IMR-90 (cell line): ENCODE measurements around the gene KIAA1586. TPM values are rescaled to one million over a fixed set of nuclear protein-coding genes. Genes with fewer than 3 reads are reported as not detected.

Experiments
- ATAC-seq: fragments of 200-7000 bp; cut with Tn5 transposase; 2 replicates; pipeline ENCODE4 v1.9.1; 2020; ENCODE audit warnings: low read depth, mild to moderate bottlenecking, moderate library complexity
- BruUV-seq: library from RNA; stranded (reverse); fragments of 400-500 nt; replicated peaks from 2 replicates; lab custom pipeline; 2021; lab: Mats Ljungman, UMichigan
- CTCF ChIA-PET: fragments of 300-600 bp; formaldehyde crosslinking; extraction: SDS; loops from one replicate; lab custom pipeline; 2021; ENCODE audit warnings: antibody characterized with exemption; lab: Yijun Ruan, JAX
- POLR2A ChIA-PET: fragments of 300-600 bp; sonication (Branson Sonifier 250); formaldehyde crosslinking; loops from one replicate; lab custom pipeline; 2022; ENCODE audit warnings: antibody characterized with exemption; ENCODE audit not compliant: unreplicated experiment; lab: Charles Lee
- DNase-seq: peaks from one replicate; pipeline ENCODE4 v3.0.0; 2013
- H2AFZ ChIP-seq: replicated peaks from 2 replicates; pipeline ENCODE3; 2013; ENCODE audit warnings: low read length, mild to moderate bottlenecking; ENCODE audit not compliant: poor library complexity
- H2AK5ac ChIP-seq: 2 replicates; pipeline ENCODE4 v1.6.1; 2013; ENCODE audit warnings: low read depth, low read length, inconsistent platforms
- H2AK9ac ChIP-seq: replicated peaks from 2 replicates; pipeline ENCODE3; 2013; ENCODE audit warnings: mild to moderate bottlenecking, low read depth, low read length, moderate library complexity; ENCODE audit not compliant: poor library complexity
- H2BK120ac ChIP-seq: 2 replicates; pipeline ENCODE4 v1.6.1; 2013; ENCODE audit warnings: low read depth, low read length, inconsistent platforms
- H2BK15ac ChIP-seq: 3 replicates; pipeline ENCODE4 v1.6.1; 2013; ENCODE audit warnings: low read depth, low read length, inconsistent platforms
- H2BK20ac ChIP-seq: 2 replicates; pipeline ENCODE4 v1.6.1; 2013; ENCODE audit warnings: low read depth, mild to moderate bottlenecking, inconsistent platforms, low read length, moderate library complexity
- H2BK5ac ChIP-seq: 2 replicates; pipeline ENCODE4 v1.6.1; 2013; ENCODE audit warnings: mild to moderate bottlenecking, low read depth, low read length, inconsistent platforms; ENCODE audit not compliant: poor library complexity, severe bottlenecking
- H3K14ac ChIP-seq: replicated peaks from 2 replicates; pipeline ENCODE4 v1.6.1; 2013; ENCODE audit warnings: low read depth, low read length, inconsistent platforms
- H3K18ac ChIP-seq: 2 replicates; pipeline ENCODE4 v1.6.1; 2013; ENCODE audit warnings: low read depth, low read length, control low read depth
- H3K23ac ChIP-seq: 2 replicates; pipeline ENCODE4 v1.6.1; 2013; ENCODE audit warnings: low read depth, low read length, inconsistent platforms
- H3K27ac ChIP-seq: 2 replicates; pipeline ENCODE4 v1.5.1; 2013; ENCODE audit warnings: mild to moderate bottlenecking, control low read depth, low read length; ENCODE audit not compliant: insufficient read depth
- H3K27me3 ChIP-seq: 2 replicates; pipeline ENCODE4 v1.6.1; 2013; ENCODE audit warnings: low read length; ENCODE audit not compliant: control insufficient read depth, insufficient read depth
- H3K36me3 ChIP-seq: 2 replicates; pipeline ENCODE4 v1.6.1; 2013; ENCODE audit warnings: low read length, mixed read lengths; ENCODE audit not compliant: control insufficient read depth, insufficient read depth
- H3K4ac ChIP-seq: 2 replicates; pipeline ENCODE4 v1.6.1; 2013; ENCODE audit warnings: low read depth, low read length, inconsistent platforms
- H3K4me1 ChIP-seq: 2 replicates; pipeline ENCODE4 v1.6.1; 2013; ENCODE audit warnings: low read length, mixed read lengths; ENCODE audit not compliant: control insufficient read depth, insufficient read depth
- H3K4me2 ChIP-seq: 2 replicates; pipeline ENCODE4 v1.6.1; 2013; ENCODE audit warnings: low read depth, mild to moderate bottlenecking, control low read depth, low read length, moderate library complexity
- H3K4me3 ChIP-seq: 2 replicates; pipeline ENCODE4 v1.5.1; 2013; ENCODE audit warnings: low read depth, mild to moderate bottlenecking, control low read depth, low read length, moderate library complexity; ENCODE audit not compliant: insufficient read depth
- H3K56ac ChIP-seq: 2 replicates; pipeline ENCODE4 v1.6.1; 2013; ENCODE audit warnings: low read length, inconsistent platforms; ENCODE audit not compliant: insufficient read depth; ENCODE audit errors: extremely low read depth
- H3K79me1 ChIP-seq, 2 experiments: 2 replicates each; pipeline ENCODE4 v1.6.1; 2013; ENCODE audit warnings: low read length in 2 of 2, inconsistent platforms in 1 of 2, low read depth in 1 of 2
- H3K9ac ChIP-seq: 2 replicates; pipeline ENCODE4 v1.6.1; 2013; ENCODE audit warnings: low read depth, low read length, control low read depth
- H3K9me1 ChIP-seq: 2 replicates; pipeline ENCODE4 v1.6.1; 2013; ENCODE audit warnings: low read length, inconsistent platforms; ENCODE audit not compliant: insufficient read depth
- H3K9me3 ChIP-seq: 2 replicates; pipeline ENCODE4 v1.6.1; 2013; ENCODE audit warnings: low read length; ENCODE audit not compliant: control insufficient read depth, insufficient read depth
- H4K20me1 ChIP-seq: 2 replicates; pipeline ENCODE4 v1.6.1; 2013; ENCODE audit warnings: low read length, inconsistent platforms; ENCODE audit not compliant: insufficient read depth
- H4K5ac ChIP-seq: 2 replicates; pipeline ENCODE4 v1.6.1; 2013; ENCODE audit warnings: mild to moderate bottlenecking, low read depth, low read length, control low read depth
- H4K8ac ChIP-seq, 2 experiments: 2 replicates each; pipeline ENCODE4 v1.6.1; 2013; ENCODE audit warnings: low read depth in 2 of 2, low read length in 2 of 2, control low read depth in 1 of 2, inconsistent platforms in 1 of 2
- H4K91ac ChIP-seq: 2 replicates; pipeline ENCODE4 v1.6.1; 2013; ENCODE audit warnings: low read depth, low read length, inconsistent platforms; ENCODE audit not compliant: insufficient read depth
- MAFK ChIP-seq: IDR thresholded peaks from 2 replicates; pipeline ENCODE4 v1.6.1; 2012; ENCODE audit warnings: low read depth, low read length, improper control_type of control experiment
- MAZ ChIP-seq: IDR thresholded peaks from 2 replicates; pipeline ENCODE4 v1.6.1; 2012; ENCODE audit warnings: low read depth, mild to moderate bottlenecking, low read length, improper control_type of control experiment, moderate library complexity, borderline replicate concordance
- POLR2A ChIP-seq: IDR thresholded peaks from 2 replicates; pipeline ENCODE4 v1.6.1; 2012; ENCODE audit warnings: mild to moderate bottlenecking, low read depth, low read length
- RAD21 ChIP-seq: IDR thresholded peaks from 2 replicates; pipeline ENCODE4 v1.6.1; 2012; ENCODE audit warnings: low read length, improper control_type of control experiment
- RFX5 ChIP-seq: IDR thresholded peaks from 2 replicates; pipeline ENCODE4 v1.8.0; 2012; ENCODE audit warnings: low read depth, mild to moderate bottlenecking, low read length, moderate library complexity
- WGBS, 2 experiments: methylation state at CpG; one replicate each; pipeline versions ENCODE4 v1.1.5 to v1.1.7; 2013; ENCODE audit warnings: missing lambda C conversion rate in 2 of 2; ENCODE audit not compliant: insufficient read length in 1 of 2; ENCODE audit errors: extremely low coverage in 2 of 2; 5-methylcytosine and 5-hydroxymethylcytosine counted together
- dilution Hi-C: fragments of 300-500 bp; cut with HindIII; formaldehyde crosslinking; loops from one replicate; pipeline ENCODE4 v1.14.3; 2018; ENCODE audit warnings: low sequenced_read_pairs; ENCODE audit not compliant: unreplicated experiment
- in situ Hi-C: fragments of 300-500 bp; cut with MboI; formaldehyde crosslinking; loops from 3 replicates; pipeline ENCODE4 v1.14.3; 2019; ENCODE audit warnings: low sequenced_read_pairs, inconsistent platforms, mixed read lengths
- intact Hi-C: fragments of 100-400 bp; cut with micrococcal nuclease; formaldehyde crosslinking; loops from 2 replicates; pipeline ENCODE4 v1.10.0; 2022
- microRNA-seq, 2 experiments: library from miRNA; stranded (forward) in 1 of 2; unstranded in 1 of 2; fragments of 10-50 nt in 1 of 2; fragments of <30 nt in 1 of 2; gene quantifications in 1 of 2; microRNA quantifications in 1 of 2; one replicate each; pipeline versions ENCODE3 to v1.1.0; 2013 to 2020; ENCODE audit not compliant: insufficient read depth in 1 of 2, insufficient read length in 1 of 2, unreplicated experiment in 1 of 2
- polyA plus RNA-seq, 3 experiments: library from polyadenylated mRNA; depleted of rRNA; stranded (reverse); fragments of >200 nt; gene quantifications; 2 replicates each; pipeline ENCODE4 v1.2.3, GENCODE V29; 2012; ENCODE audit warnings: low replicate concordance in 1 of 3
- small RNA-seq, 5 experiments: library from RNA; depleted of rRNA; stranded (forward); fragments of <200 nt; gene quantifications; one replicate each; pipeline ENCODE3, GENCODE V24; 2012
- total RNA-seq: library from RNA; depleted of rRNA; stranded (reverse); fragments of >200 nt; gene quantifications from 2 replicates; pipeline ENCODE4 v1.2.3, GENCODE V29; 2012; rRNA removed

Gene KIAA1586
- total and polyA plus RNA-seq, 2 of the 4 experiments (the other 2 are of a cell fraction), result 3.6 to 3.8 TPM

DNA sequence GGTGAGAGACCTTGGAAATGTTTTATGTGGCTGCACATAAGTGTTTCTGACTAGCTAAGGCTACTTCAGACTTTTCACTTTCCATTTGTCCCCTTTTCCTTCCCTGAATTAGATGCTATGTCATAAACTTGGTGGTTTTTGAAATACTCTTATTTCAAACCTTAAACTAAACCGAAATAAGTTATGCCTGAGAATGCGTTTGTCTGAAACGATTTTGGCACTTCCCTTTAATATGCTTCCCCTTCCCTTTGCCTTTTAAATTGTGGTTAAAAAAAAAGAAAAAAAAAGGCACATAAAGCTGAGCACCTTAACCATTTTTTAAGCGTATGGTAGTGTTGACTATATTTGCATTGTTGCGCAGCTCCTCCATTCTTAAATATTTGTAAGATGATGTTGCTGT, 57.8 kb downstream of the KIAA1586 start:
- no peak overlapping the region for H2AK9ac ChIP-seq
- H3K18ac ChIP-seq, result no peak overlapping the region
- H4K5ac ChIP-seq, result no peak overlapping the region
- H2BK20ac ChIP-seq, result no peak overlapping the region
- no peak overlapping the region for H2AFZ ChIP-seq
- intact Hi-C loops, result no loop called here
- CTCF ChIA-PET, result no interaction called here
- H3K27me3 ChIP-seq, result no peaks in the 10 kb centered on the region
- H2BK120ac ChIP-seq, result no peak overlapping the region
- dilution Hi-C loops, result no loop called here
- WGBS, 2 experiments, result no CpG with 5 or more reads among the region's 5 CpGs
- H3K9ac ChIP-seq, result no peak overlapping the region
- POLR2A ChIA-PET, result no interaction called here
- H3K9me3 ChIP-seq, result no peaks in the 10 kb centered on the region
- no peak overlapping the region for H2BK15ac ChIP-seq
- in situ Hi-C loops, result no loop called here
- H3K4ac ChIP-seq, result no peak overlapping the region
- H4K20me1 ChIP-seq, result peaks cover 21% of the 10 kb centered on the region; the same call in 1 of the 2 replicates
- no peak overlapping the region for H3K14ac ChIP-seq
- H4K91ac ChIP-seq, result no peak overlapping the region
- no peak overlapping the region for H2AK5ac ChIP-seq
- H3K27ac ChIP-seq, result no peak overlapping the region
- H3K36me3 ChIP-seq, result peaks cover 23% of the 10 kb centered on the region
- H3K4me2 ChIP-seq, result no peak overlapping the region
- DNase-seq (no peak), ATAC-seq (no peak)
- H3K4me1 ChIP-seq, result peaks cover 1% of the 10 kb centered on the region; the same call in 1 of the 2 replicates
- no peak overlapping the region for H3K56ac ChIP-seq
- no peak overlapping the region for H2BK5ac ChIP-seq
- H3K4me3 ChIP-seq, result no peak overlapping the region
- no TSS peak for BruUV-seq
- TF ChIP-seq MAZ (no peak), RFX5 (no peak), RAD21 (no peak), MAFK (no peak), POLR2A (no peak)
- no peak overlapping the region for H3K23ac ChIP-seq
- H3K9me1 ChIP-seq, result no peaks in the 10 kb centered on the region
- peaks cover 43 to 61% of the 10 kb centered on the region in 2 experiments for H3K79me1 ChIP-seq
- H4K8ac ChIP-seq, result no peak overlapping the region

Small RNA genes within 50 kb of the gene (microRNA-seq; reads per million reads assigned to microRNA genes)
- gene FTH1P15 (ENCODE audit: insufficient read depth, insufficient read length), result not detected

Small RNA genes within 50 kb of the gene (small RNA-seq; reads per million reads assigned to genes)
- 0 reads per million in 5 experiments for gene FTH1P15

Other genes with a start within 250 kb of the KIAA1586 start
- 9.7 and 10.6 TPM in 2 replicates for gene BEND6, start 91.6 kb upstream of the KIAA1586 start, total RNA-seq
- 4.0 and 4.1 TPM in 2 replicates for gene BEND6, start 91.6 kb upstream of the KIAA1586 start, polyA plus RNA-seq (2012; rRNA removed)
- gene ZNF451, start 43.5 kb downstream of the KIAA1586 start, total RNA-seq, result 48.6 and 63.0 TPM in 2 replicates
- gene ZNF451, start 43.5 kb downstream of the KIAA1586 start, polyA plus RNA-seq (2012; rRNA removed), result 8.0 and 10.0 TPM in 2 replicates
- 10.0 and 19.2 TPM in 2 replicates for gene BAG2, start 125.6 kb downstream of the KIAA1586 start, total RNA-seq
- 6.7 and 8.1 TPM in 2 replicates for gene BAG2, start 125.6 kb downstream of the KIAA1586 start, polyA plus RNA-seq (2012; rRNA removed)
- gene RAB23, start 175.6 kb downstream of the KIAA1586 start, total RNA-seq, result 13.3 and 28.9 TPM in 2 replicates
- 7.8 and 10.8 TPM in 2 replicates for gene RAB23, start 175.6 kb downstream of the KIAA1586 start, polyA plus RNA-seq (2012; rRNA removed)